Measurements from ENCODE around the gene IMMP2L.

DNA sequence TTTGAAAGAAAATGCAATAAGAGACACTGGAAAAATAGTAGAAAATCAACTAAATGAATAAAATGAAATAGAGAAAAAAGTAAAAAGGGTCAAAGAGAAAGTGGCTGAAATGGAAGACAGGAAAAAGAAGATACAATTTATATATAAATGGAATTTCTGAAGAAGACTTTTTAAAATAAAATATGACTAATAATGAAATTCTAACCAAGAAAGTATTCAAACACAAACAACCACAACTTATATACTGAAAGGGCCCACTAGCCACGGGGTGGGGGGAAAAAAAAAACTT is 232.1 kb downstream of the IMMP2L start:
- TF ChIP-seq, protein P1, sequence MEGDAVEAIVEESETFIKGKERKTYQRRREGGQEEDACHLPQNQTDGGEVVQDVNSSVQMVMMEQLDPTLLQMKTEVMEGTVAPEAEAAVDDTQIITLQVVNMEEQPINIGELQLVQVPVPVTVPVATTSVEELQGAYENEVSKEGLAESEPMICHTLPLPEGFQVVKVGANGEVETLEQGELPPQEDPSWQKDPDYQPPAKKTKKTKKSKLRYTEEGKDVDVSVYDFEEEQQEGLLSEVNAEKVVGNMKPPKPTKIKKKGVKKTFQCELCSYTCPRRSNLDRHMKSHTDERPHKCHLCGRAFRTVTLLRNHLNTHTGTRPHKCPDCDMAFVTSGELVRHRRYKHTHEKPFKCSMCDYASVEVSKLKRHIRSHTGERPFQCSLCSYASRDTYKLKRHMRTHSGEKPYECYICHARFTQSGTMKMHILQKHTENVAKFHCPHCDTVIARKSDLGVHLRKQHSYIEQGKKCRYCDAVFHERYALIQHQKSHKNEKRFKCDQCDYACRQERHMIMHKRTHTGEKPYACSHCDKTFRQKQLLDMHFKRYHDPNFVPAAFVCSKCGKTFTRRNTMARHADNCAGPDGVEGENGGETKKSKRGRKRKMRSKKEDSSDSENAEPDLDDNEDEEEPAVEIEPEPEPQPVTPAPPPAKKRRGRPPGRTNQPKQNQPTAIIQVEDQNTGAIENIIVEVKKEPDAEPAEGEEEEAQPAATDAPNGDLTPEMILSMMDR (IDR thresholded peaks at IDR 0.05 in 4 of 5, conservative IDR thresholded peaks at IDR 0.05 in 1 of 5), result no peak
- TF ChIP-seq POLR2A (IDR thresholded peaks at IDR 0.05), result no peak

Data from gastrocnemius medialis (tissue), 4 donors.